PC-3 (cell line): ENCODE results near the gene CDK5RAP2.

ENCODE experiments used
- EZH2 ChIP-seq: fragments of 300-600 bp; sonication (generic); IDR thresholded peaks from one replicate; pipeline ENCODE4 v1.6.1; 2017; ENCODE audit warnings: antibody characterized with exemption, mild to moderate bottlenecking, low read length; ENCODE audit not compliant: unreplicated experiment
- EZH2phosphoT487 ChIP-seq: fragments of 300-600 bp; sonication (generic); IDR thresholded peaks from 2 replicates; pipeline ENCODE4 v1.6.1; 2018; ENCODE audit warnings: mild to moderate bottlenecking, antibody characterized with exemption, low read length, borderline replicate concordance
- TF ChIP-seq, protein P1 (sequence below): fragments of 300-600 bp; sonication (generic); conservative IDR thresholded peaks from 2 replicates; pipeline ENCODE4 v1.5.1; 2017; ENCODE audit warnings: antibody characterized with exemption, low read depth, mild to moderate bottlenecking, low read length

DNA sequence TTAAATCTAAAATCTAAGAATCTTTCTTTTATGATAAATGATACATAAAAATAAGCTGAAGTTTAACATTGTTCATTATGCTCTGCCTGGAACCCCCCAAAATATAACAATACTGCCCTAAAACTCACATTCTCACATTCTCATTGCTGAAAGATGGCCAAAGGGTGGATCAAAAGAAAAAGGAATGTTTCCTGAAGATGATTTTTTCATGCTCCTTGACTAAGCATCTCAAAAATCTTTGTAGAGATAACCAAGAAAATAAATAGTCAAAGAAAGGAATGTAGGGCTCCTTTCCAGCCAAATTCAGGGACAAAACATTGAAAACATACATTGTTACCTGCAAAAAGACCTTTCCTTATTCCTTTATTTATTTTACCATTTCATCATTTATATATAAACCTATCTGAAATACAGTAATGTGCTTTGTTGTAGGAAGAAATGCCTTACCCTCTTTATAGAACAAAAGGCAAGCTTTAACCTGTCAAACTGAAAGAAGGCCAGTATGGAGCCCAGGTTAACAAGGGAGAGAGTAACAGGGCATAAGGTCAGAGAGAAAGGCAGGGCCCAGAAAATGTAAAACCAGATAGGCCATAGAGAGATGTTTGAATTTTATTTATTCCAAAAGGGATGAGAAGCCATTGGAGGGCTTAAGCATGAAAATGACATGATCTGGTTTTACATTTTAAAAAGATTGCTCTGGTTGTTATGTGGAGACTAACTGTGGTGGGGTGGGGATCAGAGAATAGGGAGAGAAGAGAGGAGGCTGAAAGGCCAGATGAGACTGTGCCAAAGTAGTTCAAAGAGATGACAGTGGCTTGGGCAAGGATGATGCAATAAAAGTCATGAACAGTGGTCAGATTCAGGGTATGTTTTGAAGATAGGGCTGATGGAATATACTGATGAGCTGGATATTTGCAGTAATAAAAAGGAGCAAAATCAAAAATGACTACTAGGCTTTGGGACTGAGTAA is 37.3 kb upstream of the CDK5RAP2 start:
- TF ChIP-seq, protein P1, sequence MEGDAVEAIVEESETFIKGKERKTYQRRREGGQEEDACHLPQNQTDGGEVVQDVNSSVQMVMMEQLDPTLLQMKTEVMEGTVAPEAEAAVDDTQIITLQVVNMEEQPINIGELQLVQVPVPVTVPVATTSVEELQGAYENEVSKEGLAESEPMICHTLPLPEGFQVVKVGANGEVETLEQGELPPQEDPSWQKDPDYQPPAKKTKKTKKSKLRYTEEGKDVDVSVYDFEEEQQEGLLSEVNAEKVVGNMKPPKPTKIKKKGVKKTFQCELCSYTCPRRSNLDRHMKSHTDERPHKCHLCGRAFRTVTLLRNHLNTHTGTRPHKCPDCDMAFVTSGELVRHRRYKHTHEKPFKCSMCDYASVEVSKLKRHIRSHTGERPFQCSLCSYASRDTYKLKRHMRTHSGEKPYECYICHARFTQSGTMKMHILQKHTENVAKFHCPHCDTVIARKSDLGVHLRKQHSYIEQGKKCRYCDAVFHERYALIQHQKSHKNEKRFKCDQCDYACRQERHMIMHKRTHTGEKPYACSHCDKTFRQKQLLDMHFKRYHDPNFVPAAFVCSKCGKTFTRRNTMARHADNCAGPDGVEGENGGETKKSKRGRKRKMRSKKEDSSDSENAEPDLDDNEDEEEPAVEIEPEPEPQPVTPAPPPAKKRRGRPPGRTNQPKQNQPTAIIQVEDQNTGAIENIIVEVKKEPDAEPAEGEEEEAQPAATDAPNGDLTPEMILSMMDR, result no peak
- TF ChIP-seq EZH2, result no peak
- TF ChIP-seq EZH2phosphoT487, result no peak
